Natural killer cell (primary cell): Measurements from ENCODE around the gene DMAC2. TPM values are rescaled to one million over a fixed set of nuclear protein-coding genes. Genes with fewer than 3 reads are reported as not detected.

Source experiments
- ATAC-seq, 3 donors: fragments of 150-1000 bp in 2 of 3; fragments of 200-7000 bp in 1 of 3; cut with Tn5 transposase; 1 replicate in 1 of 3; 2 replicates in 2 of 3; pipeline ENCODE4 v1.10.0; 2021; ENCODE audit warnings: mild to moderate bottlenecking in 2 of 3, moderate library complexity in 2 of 3
- DNase-seq, 2 donors: peaks; one replicate each; pipeline versions ENCODE4 v3.0.0 to v3.0.0-alpha.2; 2013 to 2021; ENCODE audit warnings: mixed read lengths in 1 of 2
- H3K27ac ChIP-seq: one replicate; pipeline ENCODE4 v1.5.1; 2013; ENCODE audit warnings: mild to moderate bottlenecking, low read length
- H3K27me3 ChIP-seq: one replicate; pipeline ENCODE4 v1.6.1; 2013; ENCODE audit warnings: low read length; ENCODE audit not compliant: control insufficient read depth, insufficient read depth
- H3K36me3 ChIP-seq: one replicate; pipeline ENCODE4 v1.6.1; 2013; ENCODE audit warnings: low read length; ENCODE audit not compliant: control insufficient read depth, insufficient read depth
- H3K4me1 ChIP-seq: one replicate; pipeline ENCODE4 v1.6.1; 2013; ENCODE audit warnings: low read length; ENCODE audit not compliant: control insufficient read depth, insufficient read depth
- H3K4me3 ChIP-seq: one replicate; pipeline ENCODE4 v1.5.1; 2013; ENCODE audit warnings: low read length
- H3K9me3 ChIP-seq: one replicate; pipeline ENCODE4 v1.6.1; 2013; ENCODE audit warnings: low read length; ENCODE audit not compliant: control insufficient read depth, insufficient read depth
- H3K27ac Mint-ChIP-seq, 2 donors: one replicate each; pipeline ENCODE4 v1.8.0; 2022; ENCODE audit warnings: mild to moderate bottlenecking in 2 of 2, mixed read lengths in 2 of 2, moderate library complexity in 1 of 2
- H3K27me3 Mint-ChIP-seq, 2 donors: one replicate each; pipeline ENCODE4 v1.8.0; 2022; ENCODE audit warnings: low read depth in 2 of 2, mixed read lengths in 2 of 2
- H3K36me3 Mint-ChIP-seq: one replicate; pipeline ENCODE4 v1.8.0; 2022; ENCODE audit warnings: mixed read lengths
- H3K4me1 Mint-ChIP-seq, 2 donors: one replicate each; pipeline ENCODE4 v1.8.0; 2022; ENCODE audit warnings: mixed read lengths in 2 of 2
- H3K4me3 Mint-ChIP-seq: one replicate; pipeline ENCODE4 v1.8.0; 2022; ENCODE audit warnings: mild to moderate bottlenecking, moderate library complexity, mixed read lengths
- H3K9me3 Mint-ChIP-seq, 2 donors: one replicate each; pipeline ENCODE4 v1.8.0; 2022; ENCODE audit warnings: mixed read lengths in 2 of 2
- WGBS: methylation state at CpG from one replicate; pipeline ENCODE4 v1.1.7; 2013; ENCODE audit warnings: missing lambda C conversion rate; ENCODE audit not compliant: insufficient coverage; 5-methylcytosine and 5-hydroxymethylcytosine counted together
- intact Hi-C: fragments of 100-400 bp; cut with micrococcal nuclease; formaldehyde crosslinking; loops from one replicate; pipeline ENCODE4 v1.14.2; 2022
- total RNA-seq, 4 donors: library from RNA; stranded (reverse); fragments of 120-200 nt in 1 of 4; gene quantifications; one replicate each; pipeline versions ENCODE4 v1.2.3 to v1.2.4, GENCODE V29; 2013 to 2022
- TF ChIP-seq, protein P1 (sequence below): fragments of 200-600 bp; IDR thresholded peaks from one replicate; pipeline ENCODE4 v1.8.0; 2022; ENCODE audit warnings: antibody characterized with exemption

DMAC2 gene
- total RNA-seq, 3 donors from 2014 or later (not counting 1 experiment from before 2014, with no cell fraction given) = 25.4 to 32.5 (median 29.5) TPM

DNA sequence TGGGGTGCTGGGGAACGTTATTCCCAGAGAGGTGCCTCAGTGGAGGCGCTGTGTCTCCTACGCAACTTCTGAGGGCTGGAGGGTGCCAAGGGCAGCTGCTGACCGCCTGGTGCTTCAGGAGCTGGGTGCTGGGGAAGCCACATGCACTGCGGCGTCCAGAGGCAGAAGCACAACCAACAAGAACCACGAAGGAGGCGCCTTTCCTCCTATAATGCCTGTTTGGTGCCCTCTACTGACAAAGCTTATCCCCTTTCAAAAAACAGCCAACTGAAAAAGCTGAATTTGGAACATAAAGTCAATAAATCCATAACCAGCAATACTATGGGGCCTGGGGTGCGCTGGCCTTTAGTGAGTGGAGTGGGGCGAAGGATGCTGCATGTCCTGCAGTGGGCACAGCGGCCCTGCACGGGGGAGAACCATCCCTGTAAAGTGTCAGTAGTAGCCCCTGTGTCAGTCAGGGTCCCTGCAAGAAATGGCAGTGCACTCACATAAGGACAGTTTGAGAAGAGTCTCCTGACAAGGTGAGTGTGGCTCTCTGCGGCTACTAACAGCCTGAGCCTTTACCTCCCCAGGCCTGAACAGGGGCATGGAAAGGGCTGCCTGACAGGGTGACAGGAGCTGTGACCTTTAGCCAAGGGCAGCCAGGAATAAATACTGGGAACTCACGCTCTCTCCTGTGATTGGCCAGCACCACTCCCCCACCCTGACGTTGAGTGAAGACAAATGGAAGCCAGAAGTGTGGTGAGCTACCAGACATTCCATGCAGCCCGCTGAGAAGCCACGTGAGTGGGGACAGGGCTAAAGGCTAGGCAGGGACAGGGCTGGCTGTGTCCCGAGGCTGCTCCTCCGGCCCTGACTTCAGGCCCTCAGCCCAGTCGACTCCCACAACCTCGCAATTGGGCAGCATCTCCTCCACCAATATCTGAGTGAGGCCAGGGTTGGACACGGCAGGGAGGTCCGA is 8.0 kb downstream of the DMAC2 start:
- H3K9me3 ChIP-seq = no peaks in the 10 kb centered on the region
- DNase-seq (peak in 1 of 2 donors; percentile 33), ATAC-seq (no peak)
- peaks cover 9 to 25% of the 10 kb centered on the region in 2 donors for H3K4me1 Mint-ChIP-seq
- H3K27ac Mint-ChIP-seq = peak overlapping the region in 1 of 2 donors; percentile 29
- TF ChIP-seq, protein P1, sequence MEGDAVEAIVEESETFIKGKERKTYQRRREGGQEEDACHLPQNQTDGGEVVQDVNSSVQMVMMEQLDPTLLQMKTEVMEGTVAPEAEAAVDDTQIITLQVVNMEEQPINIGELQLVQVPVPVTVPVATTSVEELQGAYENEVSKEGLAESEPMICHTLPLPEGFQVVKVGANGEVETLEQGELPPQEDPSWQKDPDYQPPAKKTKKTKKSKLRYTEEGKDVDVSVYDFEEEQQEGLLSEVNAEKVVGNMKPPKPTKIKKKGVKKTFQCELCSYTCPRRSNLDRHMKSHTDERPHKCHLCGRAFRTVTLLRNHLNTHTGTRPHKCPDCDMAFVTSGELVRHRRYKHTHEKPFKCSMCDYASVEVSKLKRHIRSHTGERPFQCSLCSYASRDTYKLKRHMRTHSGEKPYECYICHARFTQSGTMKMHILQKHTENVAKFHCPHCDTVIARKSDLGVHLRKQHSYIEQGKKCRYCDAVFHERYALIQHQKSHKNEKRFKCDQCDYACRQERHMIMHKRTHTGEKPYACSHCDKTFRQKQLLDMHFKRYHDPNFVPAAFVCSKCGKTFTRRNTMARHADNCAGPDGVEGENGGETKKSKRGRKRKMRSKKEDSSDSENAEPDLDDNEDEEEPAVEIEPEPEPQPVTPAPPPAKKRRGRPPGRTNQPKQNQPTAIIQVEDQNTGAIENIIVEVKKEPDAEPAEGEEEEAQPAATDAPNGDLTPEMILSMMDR = no peak
- no peaks in the 10 kb centered on the region for H3K27me3 Mint-ChIP-seq
- peaks cover 26% of the 10 kb centered on the region for H3K36me3 ChIP-seq
- intact Hi-C loops = no loop called here
- WGBS = 79% methylated on average over 23 of the region's 23 CpGs
- H3K27ac ChIP-seq = no peak overlapping the region
- no peak overlapping the region for H3K4me3 Mint-ChIP-seq
- no peak overlapping the region for H3K4me3 ChIP-seq
- H3K4me1 ChIP-seq = peaks cover 27% of the 10 kb centered on the region
- no peaks in the 10 kb centered on the region for H3K36me3 Mint-ChIP-seq
- H3K9me3 Mint-ChIP-seq = no peaks in the 10 kb centered on the region
- no peaks in the 10 kb centered on the region for H3K27me3 ChIP-seq

DNA sequence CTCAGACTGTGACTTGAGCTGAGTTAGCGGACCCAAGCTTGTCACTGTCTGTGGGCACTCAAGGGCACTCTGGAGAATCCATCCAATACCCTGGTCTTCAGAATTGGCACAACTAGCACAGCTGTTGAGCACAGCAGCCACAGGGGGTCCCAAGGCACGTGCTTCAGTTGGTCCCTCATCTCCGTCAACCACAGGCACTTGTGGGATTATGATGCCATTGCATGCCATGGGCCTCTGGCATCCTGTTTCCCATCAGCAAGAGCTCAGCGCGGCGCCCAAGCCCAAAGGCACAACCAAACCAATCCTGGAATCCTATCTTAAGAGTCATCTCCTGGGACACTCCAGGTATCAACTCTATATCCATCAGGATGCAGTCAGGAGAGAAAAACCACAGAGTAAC is 8.8 kb downstream of the DMAC2 start:
- no peaks in the 10 kb centered on the region for H3K9me3 ChIP-seq
- H3K27ac ChIP-seq = no peak overlapping the region
- intact Hi-C loops = no loop called here
- TF ChIP-seq, protein P1 = no peak
- H3K4me1 ChIP-seq = peaks cover 29% of the 10 kb centered on the region
- no peak for DNase-seq
- peaks cover 26% of the 10 kb centered on the region for H3K36me3 ChIP-seq
- no peaks in the 10 kb centered on the region for H3K27me3 Mint-ChIP-seq
- ATAC-seq = no peak
- no peak overlapping the region for H3K4me3 ChIP-seq
- WGBS = 85% methylated on average over 6 of the region's 6 CpGs
- no peaks in the 10 kb centered on the region for H3K36me3 Mint-ChIP-seq
- H3K4me1 Mint-ChIP-seq = peaks cover 10 to 28% of the 10 kb centered on the region in 2 donors
- no peak overlapping the region for H3K4me3 Mint-ChIP-seq
- H3K9me3 Mint-ChIP-seq = no peaks in the 10 kb centered on the region
- no peaks in the 10 kb centered on the region for H3K27me3 ChIP-seq
- peak overlapping the region in 1 of 2 donors; percentile 29 for H3K27ac Mint-ChIP-seq

DNA sequence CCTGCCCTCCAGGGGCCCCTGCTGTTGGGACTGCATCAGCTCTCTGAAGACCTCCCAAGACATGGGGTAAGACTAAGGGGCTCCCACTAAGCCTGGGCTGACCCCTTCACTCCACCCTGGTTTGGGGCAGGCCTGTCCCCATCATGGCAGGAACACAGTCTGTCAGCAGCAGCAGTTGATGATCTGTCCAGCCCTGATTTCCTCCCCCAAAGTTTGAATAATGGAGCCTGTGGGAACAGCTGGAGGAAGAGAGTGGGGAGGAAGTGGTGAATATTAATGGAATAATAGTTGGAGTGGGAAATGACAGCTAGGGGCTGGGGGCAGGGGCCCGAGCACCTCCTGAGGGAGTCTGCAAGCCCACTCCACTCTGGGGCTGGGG is 11.2 kb downstream of the DMAC2 start:
- Mint-ChIP-seq H3K4me3 (peak overlapping the region; percentile 66), H3K36me3 (no peaks in the 10 kb centered on the region), H3K9me3 (no peaks in the 10 kb centered on the region), H3K27ac (peak overlapping the region; percentile 82 to 92), H3K4me1 (peaks cover 10 to 28% of the 10 kb centered on the region in 2 donors), H3K27me3 (no peaks in the 10 kb centered on the region)
- intact Hi-C loops = no loop called here
- Histone ChIP-seq H3K27ac (peak overlapping the region; percentile 68), H3K27me3 (no peaks in the 10 kb centered on the region), H3K4me1 (peaks cover 48% of the 10 kb centered on the region), H3K4me3 (peak overlapping the region; percentile 40), H3K36me3 (peaks cover 35% of the 10 kb centered on the region), H3K9me3 (no peaks in the 10 kb centered on the region)
- TF ChIP-seq, protein P1 = no peak
- ATAC-seq (no peak), DNase-seq (no peak)
- WGBS = 57% methylated on average over 1 of the region's 1 CpG
